HG02973 (cell line): ENCODE data around the gene SRC.

ENCODE experiments used
- ATAC-seq: cut with Tn5 transposase; IDR thresholded peaks from one replicate; pipeline ENCODE4 v1.9.1; 2021; ENCODE audit warnings: moderate library complexity; ENCODE audit not compliant: unreplicated experiment

The SRC gene

GRCh38 chr20:37314617-37315016, 31.3 kb upstream of the SRC start:
- ATAC-seq = no peak

- ATAC-seq = no peak
Measured at GRCh38 chr20:37315021-37315451, 30.9 kb upstream of the SRC start.

GRCh38 chr20:37315452-37316110, 30.4 kb upstream of the SRC start:
- ATAC-seq = peak; percentile 35

GRCh38 chr20:37316116-37316774, 29.7 kb upstream of the SRC start:
- peak; percentile 64 for ATAC-seq

GRCh38 chr20:37316775-37317170, 29.2 kb upstream of the SRC start:
- ATAC-seq = no peak

GRCh38 chr20:37317316-37317715, 28.6 kb upstream of the SRC start:
- ATAC-seq = no peak

- no peak for ATAC-seq
Measured at GRCh38 chr20:37317994-37318640, 27.8 kb upstream of the SRC start.

- ATAC-seq = no peak
Measured at GRCh38 chr20:37319151-37319671, 26.7 kb upstream of the SRC start.

GRCh38 chr20:37323985-37324384, 22.0 kb upstream of the SRC start:
- ATAC-seq = no peak

- ATAC-seq = no peak
Measured at GRCh38 chr20:37325206-37325605, 20.7 kb upstream of the SRC start.

GRCh38 chr20:37326666-37327065, 19.3 kb upstream of the SRC start:
- no peak for ATAC-seq

- no peak for ATAC-seq
Measured at GRCh38 chr20:37327748-37328147, 18.2 kb upstream of the SRC start.

- no peak for ATAC-seq
Measured at GRCh38 chr20:37328149-37328945, 17.6 kb upstream of the SRC start.

- ATAC-seq = no peak
Measured at GRCh38 chr20:37329481-37330165, 16.3 kb upstream of the SRC start.

GRCh38 chr20:37330316-37330715, 15.6 kb upstream of the SRC start:
- no peak for ATAC-seq

GRCh38 chr20:37331060-37331857, 14.7 kb upstream of the SRC start:
- ATAC-seq = no peak

GRCh38 chr20:37333130-37333847, 12.7 kb upstream of the SRC start:
- ATAC-seq = no peak

GRCh38 chr20:37333848-37334318, 12.1 kb upstream of the SRC start:
- no peak for ATAC-seq

GRCh38 chr20:37334450-37334849, 11.5 kb upstream of the SRC start:
- ATAC-seq = no peak
